ENCODE results near the gene VASP.

- no peak for TF ChIP-seq ZNF8 (CRISPR knock-in tag; IDR thresholded peaks at IDR 0.05)
- no peak for TF ChIP-seq ZNF70 (CRISPR knock-in tag; IDR thresholded peaks at IDR 0.05)
Observed at GRCh38 chr19:45507872-45508416, 665 bp downstream of the VASP start.

All from SK-N-SH treated with all-trans-retinoic acid at 6 μM for 48 hours (cell line).